Mucosa of rectum (tissue), 2 donors: ENCODE measurements around the gene HADH.
"Not testable (repeated sequence)": the region's sequence is repeated elsewhere in the genome, so short reads cannot be mapped to it uniquely, and the experiment has no call there.

Source experiments
- H3K27ac ChIP-seq, 2 donors: one replicate each; pipeline ENCODE4 v1.7.0; 2013; ENCODE audit warnings: inconsistent platforms in 2 of 2, low read depth in 2 of 2, low read length in 2 of 2
- H3K27me3 ChIP-seq, 2 donors: one replicate each; pipeline ENCODE4 v1.7.0; 2013; ENCODE audit warnings: low read length in 2 of 2; ENCODE audit not compliant: control insufficient read depth in 2 of 2, insufficient read depth in 2 of 2
- H3K36me3 ChIP-seq, 2 donors: one replicate each; pipeline ENCODE4 v1.7.0; 2013; ENCODE audit warnings: low read length in 2 of 2; ENCODE audit not compliant: control insufficient read depth in 2 of 2, insufficient read depth in 2 of 2
- H3K4me1 ChIP-seq, 2 donors: one replicate each; pipeline ENCODE4 v1.7.0; 2013; ENCODE audit warnings: low read length in 2 of 2, mild to moderate bottlenecking in 1 of 2; ENCODE audit not compliant: control insufficient read depth in 2 of 2, insufficient read depth in 2 of 2
- H3K4me3 ChIP-seq, 2 donors: one replicate each; pipeline ENCODE4 v1.7.0; 2013; ENCODE audit warnings: low read length in 2 of 2
- H3K9ac ChIP-seq, 2 donors: one replicate each; pipeline ENCODE4 v1.7.0; 2013; ENCODE audit warnings: low read length in 2 of 2, low read depth in 1 of 2, mild to moderate bottlenecking in 1 of 2
- H3K9me3 ChIP-seq, 2 donors: one replicate each; pipeline ENCODE4 v1.7.0; 2013; ENCODE audit warnings: low read length in 2 of 2; ENCODE audit not compliant: control insufficient read depth in 2 of 2
- donor health status: healthy.
- donor health status: Normal muscosa, but diverticular disease.

The HADH gene

DNA sequence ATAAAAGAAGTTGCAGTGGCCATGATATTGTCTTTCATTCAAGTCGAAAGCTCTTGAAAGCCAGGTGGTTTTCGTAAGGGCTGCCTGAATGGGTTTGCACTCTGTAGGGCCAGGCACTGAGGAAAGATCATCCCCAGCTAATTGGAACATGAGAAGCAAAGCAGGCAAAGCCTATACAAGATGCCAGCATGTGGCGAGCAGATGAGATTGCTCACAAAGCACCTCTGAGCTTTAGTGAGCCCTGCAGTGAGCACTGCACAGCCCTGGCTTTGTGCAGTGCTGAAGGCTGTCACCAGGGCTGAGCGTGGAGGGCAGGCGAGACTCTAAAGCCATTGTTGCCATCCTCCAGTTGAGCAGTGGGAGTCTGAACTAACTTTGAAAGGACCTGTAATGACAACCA is 53.8 kb downstream of the HADH start:
- Histone ChIP-seq H3K9ac (no peak overlapping the region), H3K9me3 (no peaks in the 10 kb centered on the region), H3K4me3 (no peak overlapping the region), H3K4me1 (no peaks in the 10 kb centered on the region), H3K27ac (no peak overlapping the region), H3K36me3 (no peaks in the 10 kb centered on the region), H3K27me3 (no peaks in the 10 kb centered on the region)

DNA sequence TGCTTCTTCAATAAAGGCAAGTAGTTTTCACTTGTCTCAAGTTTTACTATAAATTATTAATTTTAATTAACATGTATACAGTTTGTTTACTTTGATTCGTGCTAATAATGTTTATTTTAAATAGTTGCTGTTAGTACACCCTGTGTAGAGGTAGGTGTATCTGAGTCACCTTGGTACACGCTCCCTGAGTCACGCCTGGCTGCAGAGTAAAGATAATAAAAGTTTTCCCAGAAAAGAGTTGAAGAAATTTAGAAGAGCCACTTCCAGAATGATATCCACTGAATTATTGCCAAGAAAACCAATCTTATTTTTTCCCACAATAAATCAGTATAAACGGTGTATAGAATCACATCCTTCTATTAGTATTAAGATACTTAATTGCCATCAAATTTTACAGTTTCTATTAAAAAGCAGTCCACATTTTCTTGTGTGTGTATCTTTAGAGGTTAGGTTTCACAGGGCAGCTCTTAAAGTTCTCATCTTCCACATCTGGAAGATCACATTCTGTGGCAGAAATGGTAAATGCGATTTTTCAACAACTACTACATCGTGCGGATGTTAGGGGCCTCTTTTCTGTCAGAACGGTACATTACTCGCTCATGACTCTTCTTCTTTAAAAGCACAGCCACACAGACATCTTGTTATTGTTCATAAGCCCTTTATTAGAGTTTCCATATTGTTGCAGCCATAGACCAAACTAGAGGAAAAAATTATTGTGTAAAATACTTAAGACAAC is 55.4 kb downstream of the HADH start:
- Histone ChIP-seq H3K27ac (no peak overlapping the region), H3K9me3 (no peaks in the 10 kb centered on the region), H3K4me1 (no peaks in the 10 kb centered on the region), H3K4me3 (no peak overlapping the region), H3K9ac (no peak overlapping the region), H3K27me3 (no peaks in the 10 kb centered on the region), H3K36me3 (no peaks in the 10 kb centered on the region)

DNA sequence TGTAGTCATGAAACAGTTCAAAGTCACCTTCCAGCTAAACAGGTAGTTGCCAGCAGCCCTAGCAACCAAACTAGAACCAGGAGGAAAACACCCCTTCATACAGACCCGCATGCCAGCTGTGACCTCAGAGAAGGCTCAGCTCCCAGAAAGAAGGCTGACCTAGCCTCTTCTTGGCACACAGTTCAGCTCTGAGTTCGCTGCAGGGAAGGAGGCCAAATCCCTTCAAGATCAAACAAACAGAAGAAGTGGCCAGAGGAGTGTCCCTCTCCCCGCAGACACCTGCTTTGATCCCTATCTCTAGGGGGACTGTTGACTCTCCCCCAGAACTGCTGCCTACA is 56.0 kb downstream of the HADH start:
- Histone ChIP-seq H3K27ac (no peak overlapping the region), H3K4me1 (no peaks in the 10 kb centered on the region), H3K9me3 (no peaks in the 10 kb centered on the region), H3K9ac (no peak overlapping the region), H3K27me3 (no peaks in the 10 kb centered on the region), H3K36me3 (no peaks in the 10 kb centered on the region), H3K4me3 (no peak overlapping the region)

DNA sequence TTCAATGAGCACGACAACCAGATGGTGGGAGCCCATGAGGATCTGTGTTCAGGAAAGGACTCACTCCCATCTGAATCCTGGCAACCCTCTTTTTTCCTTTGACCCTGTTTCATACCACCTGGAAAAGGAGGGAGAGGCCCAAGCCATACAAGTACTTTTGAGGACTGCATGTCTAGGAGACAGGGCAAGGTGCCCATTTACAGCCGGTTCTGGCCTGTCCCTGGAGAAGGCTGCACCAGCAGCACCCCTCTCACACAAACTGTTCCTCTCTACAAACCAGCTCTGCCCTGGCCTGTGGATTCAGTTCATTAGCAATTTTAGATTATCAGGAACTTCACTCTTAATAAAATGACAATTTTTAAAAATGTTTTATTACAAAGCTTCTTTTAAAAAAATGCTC is 57.5 kb downstream of the HADH start:
- H3K9ac ChIP-seq: no peak overlapping the region

DNA sequence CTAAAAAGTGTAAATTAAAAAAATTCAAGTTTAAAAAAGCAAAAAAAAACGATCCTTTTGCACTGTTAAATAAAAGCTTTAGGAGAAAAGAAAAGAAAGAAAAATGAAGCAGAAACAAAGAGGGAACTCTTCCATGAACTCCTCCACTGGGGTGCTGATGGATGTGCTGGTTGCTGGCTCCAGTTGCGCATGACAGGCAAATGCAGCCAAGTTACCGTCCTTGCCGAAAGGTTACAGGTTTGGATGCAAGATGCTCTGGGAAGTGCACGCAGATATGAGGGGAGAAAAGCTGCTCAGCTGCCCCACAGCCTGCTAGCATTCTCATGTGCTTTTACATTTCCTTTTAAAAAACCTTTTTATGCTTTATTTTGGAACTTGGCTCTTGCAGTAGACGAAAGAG is 58.5 kb downstream of the HADH start:
- no peaks in the 10 kb centered on the region for H3K9me3 ChIP-seq
- no peaks in the 10 kb centered on the region for H3K27me3 ChIP-seq
- no peak overlapping the region for H3K9ac ChIP-seq
- no peaks in the 10 kb centered on the region for H3K4me1 ChIP-seq
- H3K4me3 ChIP-seq: no peak overlapping the region
- no peak overlapping the region for H3K27ac ChIP-seq
- H3K36me3 ChIP-seq: no peaks in the 10 kb centered on the region

More for the DNA sequence above, 57.5 kb downstream of the HADH start:
- no peak overlapping the region for H3K4me3 ChIP-seq
- no peaks in the 10 kb centered on the region for H3K27me3 ChIP-seq
- no peaks in the 10 kb centered on the region for H3K4me1 ChIP-seq
- no peaks in the 10 kb centered on the region for H3K9me3 ChIP-seq
- H3K27ac ChIP-seq: no peak overlapping the region
- no peaks in the 10 kb centered on the region for H3K36me3 ChIP-seq

DNA sequence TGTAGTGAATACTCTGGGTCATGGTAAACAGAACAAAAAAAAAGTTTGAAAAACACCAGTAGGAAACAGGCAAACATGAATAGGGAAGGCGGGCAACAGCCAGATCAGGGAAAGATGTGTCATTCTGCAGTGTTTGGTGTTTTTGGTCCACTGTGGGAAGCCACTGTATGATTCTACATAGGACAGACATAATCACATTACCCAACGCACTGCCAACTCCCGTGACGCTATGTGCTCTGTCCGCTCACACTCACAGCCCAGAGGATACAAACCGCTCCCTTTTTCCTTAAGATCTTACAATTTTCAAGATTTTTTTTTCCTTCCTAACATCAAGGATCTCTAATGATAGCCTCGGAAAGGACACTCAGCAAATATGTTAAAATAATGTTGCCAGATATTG is 59.3 kb downstream of the HADH start:
- no peak overlapping the region for H3K4me3 ChIP-seq
- H3K9me3 ChIP-seq: no peaks in the 10 kb centered on the region
- H3K9ac ChIP-seq: no peak overlapping the region
- H3K36me3 ChIP-seq: no peaks in the 10 kb centered on the region
- H3K27me3 ChIP-seq: no peaks in the 10 kb centered on the region
- no peak overlapping the region for H3K27ac ChIP-seq
- no peaks in the 10 kb centered on the region for H3K4me1 ChIP-seq

DNA sequence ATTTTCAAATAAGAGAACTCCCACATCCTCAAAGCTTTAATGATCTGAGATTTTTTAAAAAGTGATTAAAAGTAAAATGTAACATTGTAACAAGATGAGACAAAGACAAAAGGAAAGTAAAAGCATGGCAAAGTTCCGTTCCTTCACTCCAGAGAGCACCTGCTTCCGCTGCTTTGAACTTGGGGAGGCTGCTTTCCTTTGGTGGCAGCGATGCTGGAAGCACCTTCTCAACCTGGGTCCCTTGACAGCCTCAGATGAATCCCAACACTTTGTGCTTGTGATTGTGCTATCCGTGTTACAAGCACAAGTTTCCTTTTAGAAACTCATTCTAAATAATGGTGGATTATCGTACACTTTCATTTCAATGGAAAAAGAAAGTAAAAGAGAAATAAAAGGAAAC is 59.7 kb downstream of the HADH start:
- Histone ChIP-seq H3K36me3 (no peaks in the 10 kb centered on the region), H3K9me3 (no peaks in the 10 kb centered on the region), H3K4me3 (peak overlapping the region in 1 of 2 donors; percentile 27)

DNA sequence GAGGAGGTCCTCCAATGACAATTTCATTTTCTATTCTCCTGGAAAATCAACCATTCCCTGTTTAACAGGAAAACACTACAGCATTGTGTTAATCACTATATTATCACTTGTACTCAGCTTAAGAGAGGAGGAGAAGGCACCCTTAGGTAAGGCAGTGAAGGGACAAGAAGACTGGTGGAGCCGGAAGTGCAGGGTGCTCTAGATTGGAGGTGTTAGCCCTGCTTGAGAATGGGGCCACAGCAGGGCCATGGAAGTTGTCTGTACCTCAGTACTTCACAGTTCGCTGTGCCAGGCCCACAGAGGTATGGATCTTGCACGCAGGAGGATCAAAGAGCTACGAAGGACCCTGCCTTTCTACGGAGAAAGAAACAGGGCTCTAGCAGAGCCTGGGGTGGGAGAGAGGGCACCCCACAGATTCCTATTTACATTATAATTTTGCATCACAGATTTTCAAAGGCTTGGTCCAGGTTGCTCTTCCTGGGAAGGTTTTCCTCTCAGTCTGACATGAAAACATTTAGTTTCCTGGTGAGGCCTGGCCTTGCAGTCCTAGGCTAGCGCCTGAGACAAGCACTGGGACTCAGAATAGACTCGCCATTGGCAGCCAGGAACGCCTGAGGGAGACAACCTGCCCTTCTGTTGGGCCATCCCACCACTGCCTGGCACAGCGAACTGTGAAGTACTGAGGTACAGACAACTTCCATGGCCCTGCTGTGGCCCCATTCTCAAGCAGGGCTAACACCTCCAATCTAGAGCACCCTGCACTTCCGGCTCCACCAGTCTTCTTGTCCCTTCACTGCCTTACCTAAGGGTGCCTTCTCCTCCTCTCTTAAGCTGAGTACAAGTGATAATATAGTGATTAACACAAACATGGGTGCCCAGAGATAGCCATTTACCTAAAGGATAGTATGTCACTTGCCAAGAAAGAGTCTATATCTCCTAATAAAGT is 60.8 kb downstream of the HADH start:
- H3K9me3 ChIP-seq, H3K27ac ChIP-seq, H3K4me1 ChIP-seq, H3K4me3 ChIP-seq, H3K36me3 ChIP-seq, H3K27me3 ChIP-seq, H3K9ac ChIP-seq: not testable (repeated sequence)

More for the DNA sequence above, 59.7 kb downstream of the HADH start:
- no peak overlapping the region for H3K27ac ChIP-seq
- no peaks in the 10 kb centered on the region for H3K27me3 ChIP-seq
- no peak overlapping the region for H3K9ac ChIP-seq
- no peaks in the 10 kb centered on the region for H3K4me1 ChIP-seq

DNA sequence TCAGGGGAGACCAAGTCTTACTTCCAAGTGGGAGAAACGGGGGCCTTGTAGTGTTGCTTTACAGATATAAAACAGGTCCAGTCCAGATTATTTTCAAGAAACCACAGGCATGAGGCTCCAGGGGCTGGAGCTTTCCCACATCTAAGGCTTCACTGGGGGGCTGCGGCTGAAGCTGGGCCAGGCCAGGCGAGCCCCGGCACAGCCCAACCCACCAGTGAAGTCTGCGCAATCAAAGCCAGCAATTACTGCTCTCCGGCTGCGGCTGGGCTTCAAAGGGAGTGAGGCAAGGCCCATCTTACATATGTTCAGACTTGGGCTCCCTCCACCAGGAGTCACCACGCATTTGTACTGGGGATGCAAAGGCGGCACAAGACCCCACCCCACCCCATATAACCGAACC is 61.7 kb downstream of the HADH start:
- Histone ChIP-seq H3K27ac (no peak overlapping the region), H3K9me3 (no peaks in the 10 kb centered on the region), H3K27me3 (no peaks in the 10 kb centered on the region)

DNA sequence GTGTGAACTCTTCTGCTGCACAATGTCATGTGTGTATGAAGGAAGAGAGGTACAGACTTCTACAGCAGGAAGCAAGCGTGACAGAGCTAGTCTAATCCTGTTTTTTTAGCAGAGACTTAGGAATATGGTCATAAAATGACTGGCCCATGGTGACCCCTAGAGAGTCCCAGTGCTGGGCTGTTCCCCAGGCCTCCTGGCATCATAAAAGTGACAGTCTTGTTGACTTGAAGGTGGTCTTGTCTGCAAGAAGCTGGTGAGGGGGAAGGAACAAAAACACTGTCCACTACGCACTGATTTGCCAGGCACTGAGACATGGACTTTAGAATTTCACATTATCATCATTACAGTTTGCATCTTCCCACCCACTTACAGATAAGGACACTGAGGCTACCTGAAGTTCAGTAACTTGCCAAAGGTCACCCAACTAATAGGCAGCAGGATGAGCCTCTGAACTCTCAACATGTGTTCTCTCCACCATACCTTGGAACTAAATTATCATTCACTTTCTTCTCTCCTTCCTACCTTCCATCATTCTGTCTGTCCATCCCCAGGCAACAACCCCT is 63.0 kb downstream of the HADH start:
- Histone ChIP-seq H3K4me1 (no peaks in the 10 kb centered on the region), H3K36me3 (no peaks in the 10 kb centered on the region), H3K4me3 (no peak overlapping the region)

More for the DNA sequence above, 61.7 kb downstream of the HADH start:
- Histone ChIP-seq H3K9ac (no peak overlapping the region), H3K4me1 (no peaks in the 10 kb centered on the region), H3K4me3 (no peak overlapping the region), H3K36me3 (no peaks in the 10 kb centered on the region)

More for the DNA sequence above, 63.0 kb downstream of the HADH start:
- no peak overlapping the region for H3K27ac ChIP-seq
- no peak overlapping the region for H3K9ac ChIP-seq
- no peaks in the 10 kb centered on the region for H3K9me3 ChIP-seq
- no peaks in the 10 kb centered on the region for H3K27me3 ChIP-seq
